ENCODE results near the gene CHP2.
"Not testable (repeated sequence)": the region's sequence is repeated elsewhere in the genome, so short reads cannot be mapped to it uniquely, and the experiment has no call there.

The CHP2 gene

DNA sequence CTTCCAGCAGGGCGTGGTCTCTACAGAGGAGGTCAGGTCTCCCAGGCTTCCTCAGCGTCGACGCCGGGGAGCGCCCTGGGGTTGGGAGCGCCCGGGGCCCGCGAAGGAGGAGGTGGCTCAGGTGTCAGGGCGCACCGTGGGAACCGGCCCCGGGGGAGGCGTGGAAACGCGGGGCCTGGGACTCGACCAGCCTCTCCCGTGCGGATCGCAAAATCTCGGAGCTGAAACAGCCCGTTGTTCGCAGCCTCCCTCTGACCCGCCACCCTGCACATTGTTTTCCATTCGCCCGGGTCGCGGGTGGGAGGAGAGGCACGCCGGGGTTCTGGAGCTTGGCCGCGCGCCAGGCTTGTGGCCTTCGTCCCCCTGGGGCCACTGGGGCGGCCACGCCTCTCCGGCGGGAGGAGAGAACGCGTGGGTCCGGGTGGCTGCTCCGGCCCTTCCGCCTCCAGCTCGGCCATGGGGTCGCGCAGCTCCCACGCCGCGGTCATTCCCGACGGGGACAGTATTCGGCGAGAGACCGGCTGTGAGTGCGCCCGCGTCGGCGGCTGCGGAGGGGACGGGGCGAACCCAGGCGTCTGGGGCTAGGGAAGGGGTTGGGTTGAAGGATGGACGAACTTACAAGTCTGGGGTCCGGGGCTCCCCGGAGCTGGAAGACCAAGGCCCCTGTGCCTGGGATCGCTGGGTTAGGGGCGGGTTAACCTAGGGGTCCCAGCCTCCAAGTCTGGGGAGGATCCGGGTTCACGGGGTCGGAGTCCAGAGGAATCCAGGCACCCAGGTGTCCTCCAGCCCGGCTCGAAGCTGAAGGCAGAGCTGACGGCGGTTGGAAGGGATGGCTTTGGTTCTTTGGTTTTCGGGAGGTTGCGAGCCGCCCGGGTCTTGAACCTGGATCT, at the start of gene CHP2:
CHP2 (plus strand) TSS at position 433 of the 890 bp plus-strand sequence; CDS start at position 457, 24 bp downstream.
- no peak for DNase-seq

DNA sequence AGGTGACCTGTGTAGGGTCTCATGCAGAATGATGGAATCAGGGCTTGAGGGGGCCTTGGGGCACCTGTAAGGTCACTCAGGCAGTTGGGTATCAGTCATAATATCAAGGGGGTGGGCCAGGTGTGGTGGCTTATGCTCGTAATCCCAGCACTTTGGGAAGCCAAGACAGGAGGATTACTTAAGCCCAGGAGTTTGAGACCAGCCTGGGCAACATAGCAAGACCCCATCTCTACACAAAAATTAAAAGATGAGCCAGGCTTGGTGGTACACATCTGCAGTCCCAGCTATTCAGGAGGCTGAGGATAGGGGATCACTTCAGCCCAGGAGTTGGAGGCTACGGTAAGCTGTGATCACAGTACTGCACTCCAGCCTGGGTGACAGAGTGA, 49.3 kb upstream of the CHP2 start:
- DNase-seq = no peak

DNA sequence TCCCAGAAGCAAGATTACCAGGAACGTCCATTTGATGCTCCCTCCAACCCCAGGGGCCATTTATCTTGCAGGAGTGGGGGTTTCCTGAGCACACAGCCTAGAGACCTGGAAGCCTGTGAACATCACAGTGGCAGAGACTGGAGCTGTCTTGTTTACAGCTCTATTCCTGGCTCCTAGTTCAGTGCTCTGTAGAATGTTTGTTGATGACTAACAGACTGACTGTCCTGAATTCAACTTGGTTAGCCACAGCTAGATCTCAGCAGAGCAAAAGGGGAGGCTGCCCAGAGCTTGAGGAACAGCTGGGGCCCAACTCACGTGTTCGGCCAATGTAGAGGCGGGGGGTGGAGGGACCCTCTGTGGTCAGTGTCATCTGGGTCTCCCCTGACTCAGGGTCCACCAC, 48.4 kb upstream of the CHP2 start:
- DNase-seq = no peak

DNA sequence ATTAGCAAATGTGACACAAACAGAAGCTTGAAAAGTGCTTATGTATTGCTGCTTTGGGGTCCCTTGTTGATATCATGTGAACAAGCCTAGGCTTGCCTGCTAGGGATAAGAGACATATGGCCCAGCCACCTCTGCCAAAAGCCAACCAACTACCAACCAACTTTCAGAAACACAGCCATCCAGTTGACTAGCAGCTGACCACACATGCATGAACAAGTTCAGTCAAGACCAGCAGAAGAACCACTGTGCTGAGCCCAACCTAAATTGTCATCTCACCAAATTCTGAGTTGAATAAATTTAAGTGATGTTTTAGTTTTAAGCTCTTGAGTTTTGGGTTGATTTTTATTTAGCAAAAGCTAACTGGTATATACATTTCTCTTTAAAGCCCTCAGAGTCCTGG, 45.3 kb upstream of the CHP2 start:
- no peak for DNase-seq

DNA sequence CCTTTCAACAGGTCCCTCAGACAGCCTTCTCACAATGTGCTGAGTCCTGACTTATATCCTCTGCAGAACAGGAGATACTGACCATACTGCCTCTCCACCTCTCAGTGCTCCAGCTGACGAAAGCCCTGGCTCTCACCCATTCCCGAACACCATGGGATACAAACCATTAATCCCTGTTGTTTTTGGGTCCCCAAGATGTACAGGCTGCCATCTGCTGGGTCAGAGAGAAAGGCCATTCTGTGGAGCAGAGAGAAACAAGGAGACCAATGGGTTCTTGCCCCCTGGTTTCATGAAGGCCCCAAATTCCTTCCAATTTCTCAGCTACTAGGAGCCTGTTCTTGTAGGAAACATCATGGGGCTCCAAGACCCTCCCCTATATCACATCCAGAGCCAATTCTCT, 44.8 kb upstream of the CHP2 start:
- no peak for DNase-seq

DNA sequence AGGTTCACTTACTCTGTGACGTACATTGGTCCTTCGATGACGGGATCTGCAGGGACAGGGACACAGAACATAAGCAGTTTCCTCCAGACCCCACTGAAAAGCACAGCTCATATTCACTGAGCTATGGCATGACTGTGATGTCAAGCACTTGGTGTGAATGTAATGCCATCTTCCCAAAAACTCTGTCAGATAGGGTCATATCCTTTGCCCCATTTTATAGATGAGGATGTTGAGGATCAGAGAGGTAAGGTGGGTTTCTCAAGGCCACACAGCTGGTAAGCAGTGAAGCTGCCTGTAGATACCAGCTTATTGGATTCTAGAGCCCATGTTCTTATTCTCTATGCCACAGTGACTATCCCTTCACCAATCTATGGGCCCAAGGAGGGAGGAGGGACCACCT, 44.3 kb upstream of the CHP2 start:
- no peak for DNase-seq

DNA sequence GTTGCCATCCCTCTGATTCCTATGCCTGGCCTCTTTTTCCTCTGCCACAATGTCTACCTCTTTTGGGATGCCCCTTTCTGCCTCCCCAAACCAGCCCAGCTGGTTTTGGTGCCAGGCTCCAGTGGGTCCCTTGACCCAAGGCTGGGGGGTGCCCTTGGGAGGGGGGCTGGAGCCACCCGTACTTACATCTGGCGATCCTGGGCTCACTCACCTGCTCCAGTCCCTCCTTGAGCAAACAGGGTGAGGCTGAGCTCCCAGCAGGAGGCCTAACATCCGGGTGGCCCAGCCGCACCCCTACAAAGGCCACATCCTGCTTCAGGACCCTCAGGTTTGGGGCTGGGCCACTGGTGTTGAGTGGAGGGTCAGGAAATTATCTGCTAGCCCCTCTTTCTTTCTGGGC, 43.0 kb upstream of the CHP2 start:
- no peak for DNase-seq

DNA sequence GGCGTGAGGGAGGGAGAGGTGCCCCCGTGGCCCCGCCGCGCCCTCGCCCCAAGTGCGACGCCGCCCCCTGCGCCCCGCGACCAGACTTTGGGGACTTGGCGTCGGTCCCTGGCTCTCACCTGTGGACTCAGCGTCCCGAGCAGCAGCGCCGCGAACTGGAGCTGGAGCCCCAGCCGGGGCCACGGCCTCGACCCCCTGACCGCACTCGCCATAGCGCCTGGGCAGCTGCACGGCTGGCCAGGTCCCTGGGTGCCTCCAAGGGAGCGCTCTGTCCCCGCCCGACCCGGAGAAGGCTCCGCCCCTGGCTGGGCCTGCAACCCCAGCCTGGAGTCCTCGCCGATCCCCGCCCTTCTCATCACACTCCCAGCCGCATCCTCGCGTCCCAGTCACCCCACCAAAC, 41.9 kb upstream of the CHP2 start, which contains the start of gene ERN2:
ERN2 (minus strand) TSS at position 247 of the 400 bp plus-strand sequence; CDS start at position 212, 35 bp downstream.
- DNase-seq = no peak

DNA sequence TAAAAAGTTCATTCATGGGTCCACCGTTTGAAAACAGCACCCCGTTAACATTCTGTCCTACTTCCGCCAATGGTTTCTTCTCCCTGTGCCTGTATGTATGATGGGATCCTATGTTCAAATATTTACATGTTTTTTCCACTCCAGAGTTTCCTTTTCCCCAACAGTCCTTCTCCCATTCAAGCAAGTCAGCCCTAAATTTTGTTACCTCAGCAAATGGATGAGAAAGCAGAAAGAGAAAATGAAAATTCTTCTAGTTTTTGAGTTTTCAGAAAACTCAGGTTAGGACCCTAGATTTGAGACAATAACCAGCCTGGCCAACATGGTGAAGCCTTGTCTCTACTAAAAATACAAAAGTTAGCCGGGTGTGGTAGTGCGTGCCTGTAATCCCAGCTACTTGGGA, 38.3 kb upstream of the CHP2 start:
- no peak for DNase-seq

DNA sequence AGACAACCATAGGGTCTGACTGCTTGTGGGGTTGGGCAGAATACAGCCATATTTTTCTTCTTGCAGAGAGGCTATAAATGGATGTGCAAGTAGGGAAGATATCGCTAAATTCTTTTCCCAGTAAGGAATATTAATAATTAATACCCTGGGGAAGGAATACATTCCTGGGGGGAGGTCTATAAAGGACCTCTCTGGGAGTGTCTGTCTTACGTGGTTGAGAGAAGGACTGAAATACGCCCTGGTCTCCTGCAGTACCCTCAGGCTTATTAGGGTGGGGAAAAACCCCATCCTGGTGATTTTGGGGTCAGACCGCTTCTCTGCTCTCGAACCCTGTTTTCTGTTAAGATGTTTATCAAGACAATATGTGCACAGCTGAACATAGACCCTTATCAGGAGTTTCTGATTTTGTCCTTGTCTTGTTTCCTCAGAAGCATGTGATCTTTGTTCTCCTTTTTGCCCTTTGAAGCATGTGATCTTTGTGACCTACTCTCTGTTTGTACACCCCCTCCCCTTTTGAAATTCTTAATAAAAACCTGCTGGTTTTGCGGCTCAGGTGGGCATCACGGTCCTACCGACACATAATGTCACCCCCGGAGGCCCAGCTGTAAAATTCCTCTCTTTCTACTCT, 32.1 kb upstream of the CHP2 start:
- DNase-seq = not testable (repeated sequence)

DNA sequence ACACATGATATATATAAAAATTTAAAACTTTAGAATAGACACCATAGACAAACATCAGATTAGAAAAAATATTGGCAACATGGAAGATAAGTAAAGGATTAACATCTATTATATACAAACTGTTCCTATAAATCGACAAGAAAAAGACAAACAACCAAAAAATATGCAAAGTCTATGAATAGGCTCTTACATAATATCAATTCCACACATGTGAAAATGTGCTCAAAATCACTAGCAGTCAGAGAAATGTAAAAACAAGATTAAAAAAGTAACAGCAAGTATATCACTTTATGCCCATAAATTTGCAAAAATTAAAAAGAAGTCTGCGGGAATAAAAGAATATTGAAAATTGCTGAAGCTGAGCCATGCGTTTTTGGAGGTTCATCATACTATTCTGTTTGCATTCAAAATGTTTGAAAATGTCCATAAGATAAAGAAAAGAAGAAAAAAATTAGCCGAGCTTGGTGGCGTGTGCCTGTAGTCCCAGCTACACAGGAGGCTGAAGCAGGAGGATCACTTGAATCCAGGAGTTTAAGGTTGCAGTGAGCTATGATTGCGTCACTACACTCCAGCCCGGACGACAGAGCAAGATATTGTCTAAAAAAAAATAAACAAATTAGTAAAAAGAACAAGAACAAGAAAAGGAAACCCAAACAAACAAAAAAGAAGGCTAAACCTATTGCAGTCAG, 30.6 kb upstream of the CHP2 start:
- DNase-seq = no peak

DNA sequence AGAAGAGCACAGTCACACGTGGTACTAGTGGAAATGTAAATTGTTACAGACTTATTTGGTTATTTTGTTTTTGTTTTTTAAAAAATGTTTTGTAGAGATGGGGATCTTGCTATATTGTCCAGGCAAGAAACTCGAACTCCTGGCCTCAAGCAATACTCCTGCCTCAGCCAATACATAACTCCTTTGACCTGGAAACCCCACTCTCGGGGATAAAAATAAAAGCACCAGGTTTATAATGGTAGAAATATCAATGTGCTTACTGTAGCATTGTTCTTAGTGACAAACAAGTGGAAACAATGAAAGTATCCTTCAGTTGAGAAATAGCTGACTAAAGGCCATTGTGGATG, 30.1 kb upstream of the CHP2 start:
- DNase-seq = no peak

DNA sequence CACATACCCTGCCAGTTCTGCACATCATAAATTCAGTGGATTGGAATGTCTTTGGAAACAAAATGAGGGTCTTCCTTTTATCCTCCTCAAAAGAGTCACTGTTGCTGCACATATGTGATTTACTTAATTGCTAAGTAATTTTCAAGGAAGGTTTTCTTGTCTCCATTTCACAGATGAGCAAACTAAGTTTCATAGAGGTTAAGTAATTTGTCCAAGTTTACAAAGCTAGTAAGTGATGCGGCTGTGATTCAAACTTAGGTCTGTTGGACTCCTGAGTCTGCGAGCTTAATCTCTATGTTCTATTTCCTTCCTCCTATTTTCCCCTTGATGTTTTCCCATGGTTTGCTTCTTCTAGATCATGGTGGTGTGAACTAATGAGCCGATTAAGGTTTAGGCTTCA, 28.1 kb upstream of the CHP2 start:
- DNase-seq = no peak

DNA sequence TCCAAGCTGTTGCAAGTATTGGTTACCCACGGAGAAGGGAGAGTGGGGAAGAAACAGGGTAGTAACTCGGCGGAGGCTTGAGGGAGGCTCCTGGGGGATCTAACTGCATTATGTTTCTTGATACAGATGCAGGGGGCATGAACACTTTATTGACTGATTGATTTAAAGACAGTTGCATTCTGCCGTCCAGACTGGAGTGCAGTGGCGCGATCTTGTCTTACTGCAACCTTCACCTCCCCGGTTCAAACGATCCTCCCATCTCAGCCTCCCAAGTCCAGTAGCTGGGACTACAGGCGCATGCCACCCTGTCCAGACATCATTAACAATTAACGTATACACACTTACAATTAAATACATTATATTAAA, 26.7 kb upstream of the CHP2 start:
- DNase-seq = no peak

DNA sequence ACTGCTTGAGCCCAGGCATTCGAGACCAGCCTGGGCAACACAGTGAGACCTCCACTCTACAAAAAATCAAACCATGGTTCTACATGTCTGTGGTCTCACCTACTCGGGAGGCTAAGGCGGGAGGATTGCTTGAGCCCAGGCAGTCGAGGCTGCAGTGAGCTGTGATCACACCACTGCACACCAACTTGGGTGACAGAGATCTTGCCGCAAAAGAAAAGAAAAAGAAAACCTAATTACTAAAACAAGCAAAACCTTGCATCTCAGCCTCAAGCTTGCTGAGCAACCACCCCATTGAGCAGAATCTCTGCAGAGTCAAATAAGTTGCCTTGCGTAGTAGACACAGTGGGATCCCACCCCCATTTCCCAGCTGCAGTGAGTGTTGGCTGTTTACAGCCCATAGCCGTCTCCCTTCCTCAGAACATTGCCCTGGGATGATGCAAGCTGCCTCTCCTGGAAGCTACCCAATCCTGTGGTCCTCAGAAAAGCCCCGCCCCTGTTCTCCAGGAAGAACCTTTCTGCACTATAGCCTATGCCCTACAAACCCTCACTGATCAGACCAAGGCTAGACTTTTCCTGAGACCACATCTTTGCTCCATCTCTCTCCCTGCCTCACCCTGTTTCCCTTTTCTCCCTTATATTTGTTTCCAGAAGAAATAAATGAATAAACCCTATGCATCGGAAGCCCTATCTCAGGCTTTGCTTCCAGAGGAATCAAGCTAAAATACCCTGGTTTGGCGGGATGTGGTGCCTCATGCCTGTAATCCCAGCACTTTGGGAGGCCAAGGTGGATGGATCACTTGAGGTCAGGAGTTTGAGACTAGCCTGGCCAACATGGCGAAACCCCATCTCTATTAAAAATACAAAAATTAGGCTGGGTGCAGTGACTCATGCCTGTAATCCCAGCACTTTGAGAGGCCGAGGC, 25.1 kb upstream of the CHP2 start:
- no peak for DNase-seq

DNA sequence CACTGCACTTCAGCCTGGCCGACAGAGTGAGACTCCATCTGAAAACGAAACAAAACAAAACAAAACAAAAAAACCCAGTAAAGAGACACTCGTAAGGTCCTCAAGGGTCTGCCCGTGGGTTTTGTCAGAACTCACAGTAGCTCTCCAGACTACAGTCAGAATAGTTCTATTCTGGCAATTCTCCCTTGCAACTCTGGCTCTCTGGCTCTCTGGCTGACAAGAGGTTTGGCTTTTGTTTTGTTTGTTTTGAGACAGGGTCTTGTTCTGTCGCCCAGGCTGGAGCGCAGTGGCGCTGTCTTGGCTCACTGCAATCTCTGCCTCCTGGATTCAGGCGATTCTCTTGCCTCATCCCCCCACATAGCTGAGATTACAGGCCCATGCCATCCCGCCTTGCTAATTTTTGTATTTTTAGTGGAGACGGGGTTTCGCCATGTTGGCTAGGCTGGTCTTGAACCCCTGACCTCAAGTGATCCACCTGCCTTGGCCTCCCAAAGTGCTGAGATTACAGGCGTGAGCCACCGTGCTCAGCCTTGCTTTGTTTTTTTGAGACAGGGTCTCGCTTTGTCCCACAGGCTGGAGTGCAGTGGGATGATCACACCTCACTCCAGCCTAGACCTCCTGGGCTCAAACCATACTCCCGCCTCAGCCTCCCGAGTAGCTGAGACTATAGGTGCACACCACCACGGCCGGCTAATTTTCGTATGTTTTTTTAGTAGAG, 20.5 kb upstream of the CHP2 start:
- no peak for DNase-seq

DNA sequence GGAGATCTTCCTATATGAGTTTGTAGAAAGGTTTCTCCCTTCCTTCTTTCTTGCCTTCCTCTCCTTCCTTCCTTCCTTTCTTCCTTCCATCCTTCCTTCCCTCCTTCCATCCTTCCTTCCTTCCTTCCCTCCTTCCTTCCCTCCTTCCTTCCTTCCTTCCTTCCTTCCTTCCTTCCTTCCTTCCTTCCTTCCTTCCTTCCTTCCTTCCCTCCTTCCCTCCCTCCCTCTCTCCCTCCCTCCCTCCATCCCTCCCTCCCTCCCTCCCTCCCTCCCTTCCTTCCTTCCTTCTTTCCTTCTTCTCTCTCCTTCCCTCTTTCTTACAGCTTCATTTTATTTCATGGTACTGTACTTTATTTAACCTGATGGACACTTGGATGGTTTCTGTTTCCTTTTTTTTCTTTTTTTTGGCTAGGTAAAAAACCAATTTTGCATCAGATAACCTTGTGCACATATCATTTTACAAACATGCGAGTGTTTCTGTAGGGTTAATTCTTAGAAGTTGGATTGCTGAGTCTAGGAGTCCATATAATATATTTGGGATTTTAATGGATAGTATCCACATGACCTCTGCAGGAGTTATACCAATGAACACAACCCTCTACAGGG, 17.3 kb upstream of the CHP2 start:
- DNase-seq = not testable (repeated sequence)

DNA sequence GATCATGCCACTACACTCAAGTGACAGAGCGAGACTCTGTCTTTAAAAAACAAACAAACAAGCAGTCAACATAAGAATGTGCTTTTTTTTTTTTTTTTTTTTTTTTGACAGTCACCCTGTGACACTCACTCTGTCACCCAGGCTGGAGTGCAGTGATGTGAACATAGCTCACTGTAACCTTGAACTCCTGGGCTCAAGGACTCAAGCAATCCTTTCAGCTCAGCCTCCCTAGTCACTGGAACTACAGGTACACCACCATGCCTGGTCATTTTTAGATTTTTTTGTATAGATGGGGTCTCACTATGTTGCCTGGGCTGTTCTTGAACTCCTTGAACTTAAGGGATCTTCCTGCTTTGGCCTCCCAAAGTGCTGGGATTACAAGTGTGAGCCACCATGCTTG, 15.3 kb upstream of the CHP2 start:
- no peak for DNase-seq

DNA sequence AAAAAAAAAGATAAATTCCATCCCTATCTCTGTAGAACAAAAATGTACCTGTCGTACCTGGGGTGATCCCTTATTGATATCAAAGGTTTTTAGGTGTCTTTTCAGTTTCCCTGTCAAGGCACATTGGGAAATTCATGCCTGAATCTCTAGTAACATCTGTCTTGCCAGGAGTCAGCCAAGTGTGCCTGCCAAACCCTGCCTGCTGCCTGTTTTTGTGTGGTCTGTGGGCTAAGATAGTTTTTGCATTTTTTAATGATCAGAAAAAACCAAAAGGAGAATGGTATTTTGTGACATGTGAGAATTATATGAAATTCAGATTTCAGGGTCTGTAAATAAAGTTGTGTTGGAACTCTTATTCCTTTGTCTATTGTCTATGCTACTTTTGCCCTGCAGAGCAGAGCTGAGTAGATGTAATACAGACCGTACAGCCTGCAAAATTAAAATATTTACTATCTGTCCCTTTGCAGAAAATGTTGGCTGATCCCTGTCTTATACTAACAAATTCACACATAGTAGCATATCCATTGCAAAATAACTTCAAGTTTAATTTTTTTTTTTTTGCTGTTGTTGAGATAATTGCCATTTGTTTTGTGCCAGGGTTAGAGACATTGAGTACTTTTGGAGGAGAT, 13.0 kb upstream of the CHP2 start:
- no peak for DNase-seq

DNA sequence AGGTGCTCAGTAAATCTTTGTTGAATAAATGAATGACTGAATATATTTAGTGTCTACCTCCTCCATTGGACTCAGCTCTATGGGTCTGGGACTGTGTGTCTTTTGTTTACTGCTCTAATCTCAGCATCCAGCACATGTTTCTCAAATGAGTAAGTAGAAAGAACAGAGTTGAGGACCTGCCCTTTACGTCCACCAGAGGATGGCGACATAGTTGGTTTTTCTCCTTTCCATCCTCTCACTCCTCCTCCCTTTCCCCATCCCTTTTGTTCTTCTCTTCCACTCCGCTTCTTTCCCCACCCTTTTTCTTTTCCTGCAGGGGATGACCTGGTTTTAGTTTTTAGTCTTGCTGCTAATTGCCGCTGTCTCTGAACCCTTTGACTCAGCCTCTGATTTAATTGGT, 12.1 kb upstream of the CHP2 start:
- DNase-seq = no peak

DNA sequence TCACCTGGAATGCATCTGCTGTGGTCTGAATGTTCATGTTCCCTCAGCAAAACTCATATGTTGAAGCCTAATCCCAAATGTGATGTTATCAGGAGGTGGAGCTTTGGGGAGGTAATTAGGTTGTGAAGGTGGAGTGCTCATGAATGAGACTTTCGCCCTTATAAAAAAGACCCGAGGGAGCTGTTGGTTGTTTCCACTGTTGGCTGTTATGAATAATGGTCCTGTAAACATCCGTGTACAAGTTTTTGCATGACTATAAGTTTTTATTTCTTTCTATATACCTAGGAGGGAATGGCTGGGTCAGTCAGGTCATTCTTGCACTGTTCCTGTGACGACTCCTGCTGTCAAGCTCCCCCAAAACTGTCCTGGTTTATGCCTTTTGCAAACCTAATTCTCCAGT, 9.6 kb upstream of the CHP2 start:
- no peak for DNase-seq
